CD4-positive, alpha-beta T cell (primary cell): ENCODE results near the gene PTPRN2. TPM values are rescaled to one million over a fixed set of nuclear protein-coding genes. Genes with fewer than 3 reads are reported as not detected.

Experiments used
- ATAC-seq: fragments of 200-7000 bp; cut with Tn5 transposase; one replicate; pipeline ENCODE4 v1.10.0; 2022; ENCODE audit warnings: mild to moderate bottlenecking; ENCODE audit not compliant: poor library complexity
- CTCF ChIA-PET: fragments of 350-600 bp; sonication (Branson Sonifier 250); formaldehyde crosslinking; loops from one replicate; lab custom pipeline; 2021; ENCODE audit warnings: antibody characterized with exemption, inconsistent platforms; lab: Charles Lee
- POLR2A ChIA-PET: fragments of 350-600 bp; sonication (Branson Sonifier 250); formaldehyde crosslinking; loops from one replicate; lab custom pipeline; 2021; ENCODE audit warnings: antibody characterized with exemption, inconsistent platforms; lab: Charles Lee
- DNase-seq, 14 experiments: peaks; one replicate each; pipeline ENCODE4 v3.0.0-alpha.2; 2013 to 2020; ENCODE audit warnings: mixed read lengths in 2 of 14
- H3K27ac ChIP-seq, 2 donors: one replicate each; pipeline versions ENCODE4 v1.5.1 to v1.7.0; 2013; ENCODE audit warnings: low read length in 2 of 2, low read depth in 1 of 2, mild to moderate bottlenecking in 1 of 2
- H3K27me3 ChIP-seq, 2 experiments: 1 replicate in 1 of 2; 2 replicates in 1 of 2; pipeline versions ENCODE4 v1.6.1 to v1.7.0; 2013; ENCODE audit warnings: low read length in 2 of 2, control low read depth in 1 of 2, mild to moderate bottlenecking in 1 of 2, moderate library complexity in 1 of 2; ENCODE audit not compliant: insufficient read depth in 2 of 2, control insufficient read depth in 1 of 2
- H3K36me3 ChIP-seq: one replicate; pipeline ENCODE4 v1.6.1; 2013; ENCODE audit warnings: low read length, control low read depth; ENCODE audit not compliant: insufficient read depth
- H3K4me1 ChIP-seq: one replicate; pipeline ENCODE4 v1.6.1; 2013; ENCODE audit warnings: low read length, control low read depth; ENCODE audit not compliant: insufficient read depth
- H3K4me3 ChIP-seq: one replicate; pipeline ENCODE4 v1.5.1; 2013; ENCODE audit warnings: mild to moderate bottlenecking, low read length, moderate library complexity
- H3K9me3 ChIP-seq, 2 experiments: 1 replicate in 1 of 2; 2 replicates in 1 of 2; pipeline versions ENCODE4 v1.6.1 to v1.7.0; 2013; ENCODE audit warnings: low read length in 2 of 2, mild to moderate bottlenecking in 2 of 2, control low read depth in 1 of 2, moderate library complexity in 1 of 2; ENCODE audit not compliant: control insufficient read depth in 1 of 2, insufficient read depth in 1 of 2
- H3K27ac Mint-ChIP-seq: one replicate; pipeline ENCODE4 v1.8.0; 2020; ENCODE audit warnings: mixed read lengths
- H3K27me3 Mint-ChIP-seq: one replicate; pipeline ENCODE4 v1.8.0; 2021; ENCODE audit warnings: mixed read lengths
- H3K36me3 Mint-ChIP-seq: one replicate; pipeline ENCODE4 v1.8.0; 2021; ENCODE audit warnings: low read depth, mixed read lengths
- H3K4me1 Mint-ChIP-seq: one replicate; pipeline ENCODE4 v1.8.0; 2021; ENCODE audit warnings: low read depth, mixed read lengths
- H3K4me3 Mint-ChIP-seq: one replicate; pipeline ENCODE4 v1.8.0; 2020; ENCODE audit warnings: mild to moderate bottlenecking, mixed read lengths
- H3K9me3 Mint-ChIP-seq: one replicate; pipeline ENCODE4 v1.8.0; 2020; ENCODE audit warnings: mixed read lengths
- CTCF ChIP-seq: fragments of 200-600 bp; IDR thresholded peaks from one replicate; pipeline ENCODE4 v1.8.0; 2022; ENCODE audit warnings: antibody characterized with exemption, mild to moderate bottlenecking
- intact Hi-C, 2 experiments: fragments of 100-400 bp; cut with DNase I in 1 of 2; cut with micrococcal nuclease in 1 of 2; formaldehyde crosslinking; loops; one replicate each; pipeline versions ENCODE4 v1.15.1 to v1.9.0; 2023 to 2025; cut with DNase I, micrococcal nuclease
- total RNA-seq, 174 experiments: library from RNA in 2 of 174; stranded (reverse) in 2 of 174; gene quantifications; one replicate each; pipeline ENCODE4 v1.2.3 and lab custom pipeline; 2021 to 2026

Gene PTPRN2
- total RNA-seq, 2 experiments from 2014 or later: 0.34 to 0.44 TPM

- ChIA-PET CTCF (no interaction called here), POLR2A (no interaction called here)
- H3K27me3 ChIP-seq: peaks cover 33 to 34% of the 10 kb centered on the region in 2 experiments
- Mint-ChIP-seq H3K36me3 (no peaks in the 10 kb centered on the region), H3K27ac (no peak overlapping the region), H3K27me3 (peaks cover 78% of the 10 kb centered on the region), H3K4me3 (no peak overlapping the region), H3K9me3 (no peaks in the 10 kb centered on the region), H3K4me1 (no peaks in the 10 kb centered on the region)
- H3K4me1 ChIP-seq: no peaks in the 10 kb centered on the region
- DNase-seq (no peak), ATAC-seq (no peak)
- no peak overlapping the region for H3K4me3 ChIP-seq
- no peak overlapping the region for H3K27ac ChIP-seq
- TF ChIP-seq CTCF: no peak
- H3K36me3 ChIP-seq: no peaks in the 10 kb centered on the region
- peaks cover 0 to 5% of the 10 kb centered on the region in 2 experiments for H3K9me3 ChIP-seq
- intact Hi-C loops: no loop called here
Measured at GRCh38 chr7:157676001-157676400, 911.6 kb downstream of the PTPRN2 start.

GRCh38 chr7:157675427-157675927 is 912.1 kb downstream of the PTPRN2 start:
- ChIA-PET POLR2A (no interaction called here), CTCF (no interaction called here)
- DNase-seq (no peak), ATAC-seq (no peak)
- H3K9me3 Mint-ChIP-seq: no peaks in the 10 kb centered on the region
- H3K36me3 Mint-ChIP-seq: no peaks in the 10 kb centered on the region
- peaks cover 3% of the 10 kb centered on the region for H3K4me1 Mint-ChIP-seq
- no peak overlapping the region for H3K4me3 Mint-ChIP-seq
- H3K27ac ChIP-seq: no peak overlapping the region
- intact Hi-C loops: no loop called here
- H3K36me3 ChIP-seq: no peaks in the 10 kb centered on the region
- H3K9me3 ChIP-seq: peaks cover 0 to 5% of the 10 kb centered on the region in 2 experiments
- H3K4me3 ChIP-seq: no peak overlapping the region
- no peak for TF ChIP-seq CTCF
- H3K27me3 Mint-ChIP-seq: peaks cover 76% of the 10 kb centered on the region
- H3K4me1 ChIP-seq: no peaks in the 10 kb centered on the region
- H3K27ac Mint-ChIP-seq: no peak overlapping the region
- peaks cover 29 to 31% of the 10 kb centered on the region in 2 experiments for H3K27me3 ChIP-seq

GRCh38 chr7:157674715-157675426 is 912.8 kb downstream of the PTPRN2 start:
- DNase-seq: peak in 1 of 14 experiments; percentile 27
- no peaks in the 10 kb centered on the region for H3K9me3 Mint-ChIP-seq
- no peak for TF ChIP-seq CTCF
- peaks cover 9% of the 10 kb centered on the region for H3K4me1 Mint-ChIP-seq
- H3K36me3 ChIP-seq: no peaks in the 10 kb centered on the region
- ATAC-seq: no peak
- intact Hi-C loops: no loop called here
- no peak overlapping the region for H3K27ac ChIP-seq
- peaks cover 30 to 31% of the 10 kb centered on the region in 2 experiments for H3K27me3 ChIP-seq
- peaks cover 3% of the 10 kb centered on the region for H3K4me1 ChIP-seq
- H3K27me3 Mint-ChIP-seq: peaks cover 76% of the 10 kb centered on the region
- no peak overlapping the region for H3K4me3 ChIP-seq
- no peak overlapping the region for H3K4me3 Mint-ChIP-seq
- H3K27ac Mint-ChIP-seq: no peak overlapping the region
- H3K36me3 Mint-ChIP-seq: no peaks in the 10 kb centered on the region
- peaks cover 0 to 7% of the 10 kb centered on the region in 2 experiments for H3K9me3 ChIP-seq
- ChIA-PET CTCF (no interaction called here), POLR2A (no interaction called here)
